NCI-H1417 (cell line): ENCODE data around the gene POU6F2.

Experiments used
- DNase-seq, 3 experiments: peaks; one replicate each; lab custom pipeline; 2025; lab: John Stamatoyannopoulos, UW

The POU6F2 gene

DNA sequence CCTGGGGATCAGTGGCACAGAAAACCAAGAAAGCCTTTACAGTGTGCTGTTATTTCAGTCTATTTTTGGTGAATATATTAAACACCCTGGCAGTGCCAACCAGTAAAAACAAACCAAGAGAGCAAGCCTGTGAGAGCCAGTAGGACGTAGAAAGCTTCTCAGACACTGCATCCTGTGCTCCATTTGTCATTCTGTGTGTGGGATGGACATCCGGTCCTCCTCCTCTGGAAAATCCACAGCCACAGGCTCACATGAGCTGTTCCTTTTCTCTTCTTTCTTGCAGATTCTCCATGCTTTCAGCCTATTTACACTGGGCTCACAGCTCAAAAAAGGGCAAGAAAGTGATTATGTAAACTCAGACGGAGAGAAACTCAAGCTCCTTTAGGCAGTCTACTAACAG lies 468.8 kb downstream of the POU6F2 start:
- DNase-seq = no peak

DNA sequence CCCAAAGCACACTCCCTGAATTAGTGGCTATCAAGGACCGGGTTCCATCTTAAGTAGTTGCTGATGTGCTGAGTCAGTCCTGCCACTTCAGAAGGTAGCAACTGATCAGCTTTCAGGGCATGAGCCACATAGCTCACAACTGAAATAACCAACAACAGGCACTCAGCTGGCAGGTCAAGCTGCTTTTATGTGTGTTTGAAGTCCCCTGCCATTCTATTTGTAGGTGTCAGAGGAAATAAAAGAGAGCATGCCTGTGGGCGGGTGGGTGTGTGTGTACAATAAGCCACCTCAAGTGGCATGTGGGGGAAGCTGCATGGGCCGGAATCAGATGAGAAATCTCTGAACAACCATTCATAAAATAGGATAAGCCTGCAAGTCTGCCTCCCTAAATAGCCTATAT lies 474.2 kb downstream of the POU6F2 start:
- DNase-seq = peak in 2 of 3 experiments; percentile 12 to 24

DNA sequence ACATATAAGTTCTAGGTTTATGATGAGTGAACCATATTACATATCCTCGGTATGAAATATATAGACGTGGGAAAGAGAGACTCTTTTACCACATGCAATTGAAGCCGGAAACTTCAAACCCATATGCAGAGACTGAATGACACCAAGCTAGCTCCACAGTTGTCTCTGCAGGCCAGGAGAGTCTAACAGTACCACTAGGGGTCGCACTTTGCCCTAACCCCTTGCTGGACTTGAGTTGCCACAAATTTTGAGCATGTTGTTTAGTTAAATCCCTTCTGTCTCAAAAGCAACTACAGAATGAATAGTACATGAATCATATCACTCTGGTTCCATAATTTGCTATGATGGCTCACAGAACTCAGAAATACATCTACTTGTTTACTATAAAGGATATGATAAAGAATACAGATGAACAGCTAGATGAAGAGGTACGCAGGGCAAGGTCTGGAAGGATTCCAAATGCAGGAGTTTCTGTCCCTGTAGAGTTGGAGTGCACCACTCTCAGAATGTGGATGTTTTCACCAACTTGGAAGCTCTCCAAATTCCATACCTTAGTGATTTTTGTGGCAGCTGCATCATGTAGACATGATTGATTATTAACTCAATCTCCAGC lies 476.1 kb downstream of the POU6F2 start:
- DNase-seq = peak in 2 of 3 experiments; percentile 17 to 25

DNA sequence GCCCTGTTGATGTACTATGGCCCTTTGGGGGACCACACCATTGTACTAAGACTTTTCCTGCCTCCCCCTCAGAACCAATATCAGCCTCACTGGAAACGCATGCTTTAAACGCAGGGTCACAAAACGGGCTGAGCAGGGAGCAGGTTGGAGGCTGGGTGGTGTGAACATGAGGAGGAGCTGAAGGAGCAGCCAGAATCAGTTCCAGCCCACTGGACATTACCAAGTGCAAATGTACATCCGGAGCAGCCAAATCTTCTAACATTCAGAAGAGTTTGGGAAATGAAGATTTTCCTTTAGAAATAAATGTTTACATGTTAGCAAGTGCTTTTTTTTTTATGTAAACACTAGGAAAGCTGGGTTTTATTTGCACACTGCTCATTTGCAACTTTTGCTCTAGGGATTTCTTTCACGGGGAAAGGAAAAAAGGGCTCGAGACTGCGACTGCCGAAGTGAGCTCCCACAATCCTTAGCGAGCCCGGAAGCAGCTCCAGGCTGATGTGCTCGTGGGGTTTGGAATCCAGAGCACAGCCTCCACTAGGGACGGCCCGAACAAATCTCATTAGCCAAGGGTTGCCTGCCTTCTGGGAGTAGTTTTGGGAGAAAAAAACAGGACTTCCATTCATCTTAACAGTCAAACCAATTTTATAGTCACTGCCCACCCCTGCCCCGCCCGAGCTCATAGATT lies 480.5 kb downstream of the POU6F2 start:
- DNase-seq = no peak

DNA sequence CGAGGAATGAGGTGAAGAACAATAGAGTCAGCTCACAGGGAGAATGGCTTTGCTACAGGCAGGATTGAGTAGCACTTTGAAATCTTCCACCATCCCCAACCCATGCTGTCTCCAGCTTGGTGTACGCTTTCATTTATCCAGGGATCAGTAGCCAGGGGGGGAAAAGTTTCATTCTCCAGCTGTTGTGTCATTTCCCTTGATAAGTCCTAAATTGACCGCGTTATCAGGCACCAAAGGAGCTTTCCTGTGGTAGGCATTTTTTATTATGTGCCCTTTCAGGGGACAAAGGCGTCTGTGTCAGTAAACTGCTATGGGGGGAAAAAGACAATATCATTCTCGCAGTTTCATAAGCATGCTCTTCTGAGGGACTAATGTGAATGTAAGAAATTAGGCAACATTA lies 481.9 kb downstream of the POU6F2 start:
- DNase-seq = no peak

DNA sequence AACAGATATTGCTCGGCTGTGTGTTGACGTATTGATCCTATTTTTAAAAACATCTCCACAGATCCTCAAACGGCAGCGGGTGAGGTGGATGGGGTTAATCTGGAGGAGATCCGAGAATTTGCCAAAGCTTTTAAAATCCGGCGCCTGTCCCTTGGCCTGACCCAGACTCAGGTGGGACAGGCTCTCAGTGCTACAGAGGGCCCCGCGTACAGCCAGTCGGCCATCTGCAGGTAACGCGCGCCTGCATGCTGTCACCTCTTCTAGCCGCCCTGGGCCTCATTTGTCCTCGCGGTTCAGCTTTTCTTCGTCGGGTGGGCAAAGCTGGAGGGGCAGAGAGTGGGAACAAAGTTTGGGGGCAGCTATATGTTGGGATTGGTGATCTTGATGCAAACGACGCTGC lies 482.8 kb downstream of the POU6F2 start:
- DNase-seq = no peak

DNA sequence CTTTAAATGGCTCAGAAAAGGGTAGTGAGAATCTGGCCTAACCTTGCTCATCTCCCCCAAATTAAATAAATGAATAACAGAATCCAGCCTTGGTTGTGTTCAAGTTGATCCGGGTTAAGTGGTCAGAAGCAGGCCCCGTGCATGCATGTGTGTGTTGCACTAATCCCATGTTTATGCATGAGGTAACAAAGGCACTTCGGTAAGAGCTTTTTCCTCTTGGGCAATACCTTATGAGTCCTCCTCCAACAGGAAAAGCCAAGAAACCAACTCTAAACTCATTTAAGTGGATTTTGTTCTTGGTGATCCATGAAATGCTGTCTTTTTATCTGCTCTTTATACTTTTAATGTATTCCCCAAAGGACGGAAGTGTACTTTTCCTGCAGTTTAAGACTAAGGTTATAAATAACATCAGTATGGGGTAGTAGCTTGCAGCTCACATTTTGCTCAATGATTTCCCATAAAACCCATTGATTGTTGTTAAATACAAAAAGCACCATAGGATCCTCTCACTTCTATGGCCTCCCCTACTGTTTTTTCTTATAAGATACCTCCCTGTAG lies 483.6 kb downstream of the POU6F2 start:
- DNase-seq = no peak

DNA sequence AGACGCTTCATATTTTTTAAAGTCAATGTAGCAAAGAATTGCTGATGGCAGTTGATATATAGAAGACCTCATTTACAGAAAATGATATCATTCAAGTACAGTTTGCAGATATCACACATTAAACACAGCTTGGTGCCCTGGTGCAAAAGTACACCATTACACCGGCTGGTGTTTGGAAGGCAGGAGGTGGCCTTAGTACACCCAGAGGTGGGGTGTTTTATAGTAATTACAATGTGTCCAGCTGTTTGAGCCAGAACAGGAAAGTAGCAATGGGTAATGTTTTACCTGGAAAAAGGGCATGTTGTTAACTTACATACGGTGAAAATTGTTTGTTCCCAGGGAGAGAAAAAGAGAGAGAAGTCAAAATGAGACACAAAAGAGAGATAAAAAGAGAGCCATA lies 485.5 kb downstream of the POU6F2 start:
- no peak for DNase-seq

DNA sequence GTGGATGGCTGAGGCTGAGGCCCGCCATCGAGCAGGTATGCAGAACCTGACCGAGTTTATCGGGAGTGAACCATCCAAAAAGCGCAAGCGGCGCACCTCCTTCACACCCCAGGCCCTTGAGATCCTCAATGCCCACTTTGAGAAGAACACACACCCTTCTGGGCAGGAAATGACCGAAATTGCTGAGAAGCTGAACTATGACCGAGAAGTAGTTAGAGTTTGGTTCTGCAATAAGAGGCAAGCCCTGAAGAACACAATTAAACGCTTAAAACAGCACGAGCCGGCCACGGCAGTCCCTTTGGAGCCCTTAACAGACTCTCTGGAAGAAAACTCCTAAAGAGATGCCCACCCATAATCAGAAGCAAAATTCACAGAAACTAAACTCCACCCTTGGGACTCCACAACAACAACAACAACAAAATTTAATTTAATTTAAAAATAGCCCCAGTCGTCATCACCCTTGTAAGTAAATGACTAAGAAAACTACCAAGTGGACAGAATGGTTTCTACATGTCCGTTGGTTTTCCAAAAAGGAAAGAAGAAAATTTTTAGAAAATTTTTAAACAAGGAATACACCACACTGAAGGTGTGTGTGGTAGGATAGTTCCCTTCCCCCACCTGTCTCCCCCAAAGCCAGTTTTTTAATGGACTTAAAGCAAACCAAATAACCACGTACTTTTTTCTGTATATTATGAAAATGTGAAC lies 486.8 kb downstream of the POU6F2 start:
- no peak for DNase-seq

DNA sequence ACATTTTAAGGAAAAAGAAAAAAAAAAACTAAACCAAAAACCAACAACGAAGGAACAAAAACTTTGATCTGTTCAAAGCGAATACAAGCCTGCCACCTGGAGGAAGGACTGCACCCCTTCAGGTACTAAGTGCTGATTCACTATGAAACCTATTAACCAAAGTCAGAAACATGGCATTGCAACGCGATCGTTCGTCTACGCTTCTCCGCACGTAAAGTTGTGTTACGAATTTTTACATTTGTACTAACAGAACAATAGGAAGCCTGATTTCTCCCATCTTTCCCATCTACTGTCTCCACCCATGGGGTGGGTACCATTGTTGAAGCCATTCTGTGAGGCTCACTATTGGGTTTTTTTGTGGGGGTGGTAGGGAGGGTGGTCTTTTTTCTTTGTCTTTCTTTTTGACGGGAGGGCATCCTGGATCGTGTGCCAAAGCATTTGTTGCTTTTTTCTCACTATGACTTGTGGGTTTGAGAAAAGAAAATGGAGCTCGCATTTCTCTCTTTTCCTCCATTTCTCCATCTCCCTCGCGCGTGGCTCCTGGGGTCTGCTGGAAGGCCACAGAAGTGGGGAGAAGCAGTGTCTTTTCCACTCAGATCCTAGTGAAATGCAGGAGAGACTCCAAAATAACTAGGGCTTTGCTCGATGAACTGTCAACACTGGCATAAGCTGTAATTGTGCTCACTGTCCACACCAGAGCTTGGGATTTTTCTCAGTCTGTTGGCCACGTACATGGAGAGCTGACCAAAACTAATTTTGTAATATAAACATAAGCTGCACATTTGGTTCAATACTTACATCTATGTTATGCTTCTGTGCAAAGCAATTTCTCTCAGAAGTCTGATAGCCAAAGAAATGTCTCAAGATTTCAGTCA lies 487.6 kb downstream of the POU6F2 start:
- peak; percentile 37 to 78 (median 61) for DNase-seq

DNA sequence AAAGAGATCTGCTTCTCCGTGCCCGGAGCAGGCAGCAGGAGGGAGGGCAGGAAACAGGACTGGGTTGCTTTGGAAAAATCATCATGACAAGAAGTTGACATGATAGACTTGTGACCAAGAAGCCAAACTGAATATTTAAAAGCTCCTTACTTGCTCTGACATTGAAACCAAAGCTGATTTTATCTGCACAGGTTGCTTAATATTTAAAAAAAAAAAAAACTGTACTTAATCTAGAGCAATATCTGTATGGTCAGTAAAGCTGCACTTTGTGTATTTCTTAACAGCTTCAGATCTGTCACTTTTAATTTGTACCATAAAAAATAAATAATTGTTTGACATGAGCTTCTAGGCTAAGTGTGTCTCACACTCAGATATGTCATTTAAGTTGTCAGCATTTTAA lies 490.6 kb downstream of the POU6F2 start:
- no peak for DNase-seq

DNA sequence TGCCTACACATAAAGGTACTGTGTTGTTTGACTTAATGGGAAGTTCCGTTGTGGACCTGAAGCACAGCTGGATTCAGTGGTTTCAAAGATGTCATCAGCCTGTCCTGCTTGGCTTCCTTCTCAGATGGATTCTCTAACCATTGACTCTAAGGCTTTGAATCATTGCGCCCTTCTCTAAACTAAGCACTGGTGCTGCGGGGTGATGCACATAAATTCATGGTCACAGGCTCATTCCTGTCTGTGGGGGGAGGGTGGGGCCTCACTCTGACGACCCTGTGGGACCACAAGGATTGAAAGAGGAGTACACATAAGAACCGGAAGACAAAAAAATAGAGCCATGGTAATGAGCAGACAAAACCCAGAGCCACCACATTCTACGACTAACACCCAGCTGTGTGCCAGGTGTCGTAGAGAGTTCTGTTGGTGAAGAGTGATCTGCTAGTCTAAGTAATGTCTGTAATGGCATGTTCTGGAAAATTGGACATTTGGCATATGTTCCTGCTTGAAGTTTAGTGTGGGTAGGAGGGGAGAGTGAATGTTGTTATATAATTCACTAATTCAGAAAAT lies 491.2 kb downstream of the POU6F2 start:
- no peak for DNase-seq

DNA sequence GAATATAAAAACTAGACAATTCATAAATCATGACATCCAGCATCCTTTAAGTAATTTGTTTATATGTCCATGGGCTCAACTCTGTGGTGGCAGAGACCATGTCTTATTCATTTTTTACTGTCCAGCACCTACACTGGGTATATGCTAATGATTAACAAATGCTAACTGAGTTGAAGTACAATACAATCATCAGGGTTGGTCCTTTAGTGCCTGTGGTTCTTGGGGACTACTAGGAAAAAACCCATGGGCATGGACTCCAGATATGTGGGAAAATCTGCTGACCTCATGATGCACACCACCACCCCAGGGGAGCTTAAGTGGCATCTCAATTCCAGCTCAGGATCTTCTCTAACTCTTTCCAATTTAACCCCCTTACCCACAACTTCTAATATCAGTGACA lies 503.2 kb downstream of the POU6F2 start:
- no peak for DNase-seq

DNA sequence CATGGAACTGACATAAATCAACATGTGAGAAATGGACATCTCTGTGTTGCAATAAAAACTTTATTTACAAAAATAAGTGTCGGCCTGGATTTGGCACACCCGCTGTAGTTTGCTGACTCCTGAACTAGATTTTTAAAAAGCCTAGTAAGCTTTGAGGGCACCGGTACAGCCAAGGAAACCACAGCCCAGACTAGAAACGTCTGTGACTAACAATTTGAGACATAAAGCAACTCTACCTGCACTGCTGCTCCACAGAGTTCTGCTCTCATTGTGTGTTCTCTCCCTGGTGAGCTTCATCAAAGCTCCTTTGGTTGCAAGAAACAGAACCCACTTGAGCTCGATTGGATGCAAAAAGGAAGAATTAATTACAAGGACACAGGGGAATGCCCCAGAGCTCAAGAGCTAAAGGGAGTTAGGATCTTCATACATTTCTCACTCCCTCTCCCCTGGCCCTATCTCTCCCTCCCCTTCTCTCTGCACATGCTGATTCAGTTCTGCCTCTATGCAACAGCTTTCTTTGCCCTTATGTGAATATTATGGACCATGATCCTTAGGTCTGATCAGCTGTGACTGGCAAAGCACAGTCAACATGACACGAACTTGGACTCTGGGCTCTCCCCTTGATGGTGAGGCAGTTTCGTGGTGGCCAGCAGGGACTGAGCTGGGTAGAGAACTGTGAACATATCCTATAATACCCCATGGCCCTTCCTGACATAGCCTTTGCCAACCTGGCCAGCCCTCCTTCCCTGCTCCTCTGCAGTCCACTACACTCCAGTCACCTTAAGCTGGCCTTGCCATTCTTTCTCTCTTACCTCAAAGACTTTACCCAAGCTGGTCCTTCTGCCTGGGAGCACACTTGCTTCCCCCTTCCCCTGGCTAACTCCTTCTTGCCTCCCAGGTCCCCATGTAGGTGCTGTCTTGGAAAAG lies 511.0 kb downstream of the POU6F2 start:
- no peak for DNase-seq

DNA sequence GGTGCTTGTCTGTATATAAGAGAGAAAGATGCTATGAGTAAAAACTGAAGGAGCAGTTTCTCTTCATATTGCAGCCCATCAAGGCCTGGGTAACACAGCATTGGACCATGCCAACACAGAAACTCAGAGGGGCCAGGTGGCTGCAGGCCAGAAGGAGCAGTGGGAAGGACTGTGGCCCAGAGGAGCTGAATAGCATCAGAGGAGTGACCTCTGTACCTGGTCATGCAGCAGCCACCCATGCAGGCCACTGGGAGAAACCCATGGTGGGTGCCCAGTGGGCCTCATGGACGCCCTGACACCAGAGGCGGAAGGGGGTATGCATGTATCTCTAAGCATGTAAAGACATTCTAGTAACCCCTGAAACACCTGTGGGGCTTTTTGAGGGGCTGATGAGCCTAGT lies 512.6 kb downstream of the POU6F2 start:
- no peak for DNase-seq

DNA sequence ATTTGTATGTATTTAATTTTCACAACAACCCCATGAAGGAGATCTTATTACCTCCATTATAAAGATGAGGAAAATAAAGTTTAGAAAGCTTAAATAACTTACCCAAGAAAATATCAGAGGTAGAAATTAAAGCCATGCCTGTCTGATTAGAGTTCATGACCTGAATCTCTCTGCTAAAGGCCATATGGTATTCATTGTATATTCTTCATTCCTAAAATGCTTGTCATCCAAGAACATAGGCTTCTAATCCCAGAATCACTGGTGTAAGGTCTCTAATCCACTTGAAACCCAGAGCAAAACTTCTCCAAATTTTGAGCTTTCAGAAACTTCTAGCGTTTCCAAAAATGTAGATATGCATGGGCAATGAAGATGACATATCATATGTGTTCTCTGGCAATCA lies 516.2 kb downstream of the POU6F2 start:
- no peak for DNase-seq

DNA sequence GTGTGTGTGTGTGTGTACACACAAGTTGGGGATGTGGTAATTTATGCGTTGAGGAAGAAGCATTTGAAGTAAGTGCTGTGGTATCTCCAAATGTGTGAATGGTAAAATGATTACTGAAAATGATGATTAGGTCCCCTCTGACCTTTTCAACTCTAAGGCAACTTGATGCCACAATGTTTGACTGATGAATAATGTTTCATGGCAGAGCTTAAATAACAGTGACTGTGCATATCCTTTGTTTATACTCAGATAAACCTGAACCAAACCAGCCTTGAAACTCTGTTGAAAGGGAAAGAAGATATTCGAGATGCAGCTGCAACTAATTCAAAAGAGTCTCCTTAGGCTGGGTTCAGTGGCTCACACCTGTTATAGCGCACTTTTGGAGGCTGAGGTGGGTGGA lies 523.6 kb downstream of the POU6F2 start:
- DNase-seq = no peak

DNA sequence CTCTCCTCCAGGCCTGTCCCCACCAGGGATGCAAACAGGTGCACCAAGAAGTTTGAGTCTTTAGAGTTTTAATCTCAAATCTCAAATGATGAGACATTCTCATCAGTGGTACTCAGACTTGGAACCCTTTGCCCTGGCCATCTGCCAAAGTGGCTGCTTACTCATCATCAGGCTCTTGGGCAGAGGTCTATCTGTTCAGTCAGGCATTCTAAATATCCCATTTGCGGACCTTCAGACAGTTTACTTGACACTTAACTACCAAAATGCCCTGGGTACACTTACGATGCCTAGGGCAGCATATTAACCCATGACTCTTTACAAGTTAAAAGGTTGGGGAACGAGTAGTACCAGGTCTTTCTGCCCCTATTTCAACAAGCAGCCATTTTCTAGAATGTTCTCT lies 527.3 kb downstream of the POU6F2 start:
- DNase-seq = no peak

DNA sequence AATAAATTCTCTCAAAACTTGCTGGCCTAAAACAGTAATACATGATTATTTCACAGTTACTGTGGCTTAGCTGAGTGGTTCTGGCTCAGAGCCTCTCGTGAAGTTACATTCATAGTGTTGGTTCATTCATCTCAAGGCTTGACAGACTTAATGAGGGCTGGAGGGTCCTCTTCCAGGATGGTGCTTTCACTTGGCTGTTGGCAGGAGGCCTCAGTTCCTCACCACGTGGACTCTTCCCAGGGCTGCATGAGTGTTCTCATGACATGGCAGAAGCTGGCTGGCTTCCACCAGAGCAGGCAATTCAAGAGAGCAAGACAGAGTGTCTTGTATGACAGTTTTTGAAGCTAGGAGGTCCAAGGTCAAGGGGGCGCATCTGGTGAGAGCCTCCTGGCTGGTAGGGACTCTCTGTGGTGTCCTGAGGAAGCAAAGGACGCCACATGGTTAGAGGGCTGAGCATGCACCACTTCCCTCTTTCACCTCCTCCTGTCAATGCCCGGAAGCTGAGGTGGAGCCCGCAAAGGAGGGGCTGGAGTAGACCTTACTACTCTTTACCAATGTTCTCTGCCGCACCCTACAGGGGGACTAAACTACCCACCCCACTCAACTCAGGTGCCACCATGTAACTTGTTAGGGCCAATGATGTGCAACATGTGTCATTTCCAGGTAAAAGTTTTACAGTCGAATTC lies 530.3 kb downstream of the POU6F2 start:
- peak in 1 of 3 experiments; percentile 86 for DNase-seq

DNA sequence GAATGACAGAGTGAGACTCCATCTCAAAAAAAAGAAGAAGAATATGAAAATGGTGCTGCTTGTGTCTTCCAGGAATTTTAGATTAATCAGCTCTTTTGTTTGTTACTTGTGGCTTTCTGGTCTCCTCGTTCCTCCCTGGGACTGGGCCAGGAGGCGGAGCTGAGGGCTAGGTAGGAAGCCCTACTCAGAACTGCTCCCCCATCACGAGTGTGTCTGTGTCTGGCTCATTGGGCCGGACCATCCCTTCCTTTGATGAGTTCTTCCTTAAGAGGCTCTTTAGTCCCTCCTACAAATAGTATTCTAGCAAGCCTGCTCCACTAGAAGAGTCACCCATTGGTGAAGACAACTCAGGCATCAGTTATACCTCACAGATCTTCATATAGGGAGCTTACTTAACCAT lies 531.7 kb downstream of the POU6F2 start:
- no peak for DNase-seq
